Type B pancreatic cell (in vitro differentiated cells): ENCODE data around the gene LRRC26. TPM values are rescaled to one million over a fixed set of nuclear protein-coding genes. Genes with fewer than 3 reads are reported as not detected.
A peak's percentile ranks its signal among the peaks of the same experiment; 100 is the strongest.

Experiments used
- DNase-seq: peaks from one replicate; pipeline ENCODE4 v3.0.0; 2021; ENCODE audit warnings: mixed read lengths; ENCODE audit not compliant: unreplicated experiment; ENCODE audit errors: extremely low spot score
- H3K27ac Mint-ChIP-seq: 2 replicates; pipeline ENCODE4 v1.8.0; 2021; ENCODE audit warnings: mild to moderate bottlenecking, mixed read lengths
- H3K27me3 Mint-ChIP-seq: 2 replicates; pipeline ENCODE4 v1.8.0; 2021; ENCODE audit warnings: mixed read lengths
- H3K36me3 Mint-ChIP-seq: 2 replicates; pipeline ENCODE4 v1.8.0; 2021; ENCODE audit warnings: mixed read lengths
- H3K4me1 Mint-ChIP-seq: one replicate; pipeline ENCODE4 v1.8.0; 2021; ENCODE audit warnings: mixed read lengths; ENCODE audit not compliant: unreplicated experiment
- H3K4me3 Mint-ChIP-seq: 2 replicates; pipeline ENCODE4 v1.8.0; 2021; ENCODE audit warnings: mild to moderate bottlenecking, mixed read lengths
- H3K9me3 Mint-ChIP-seq: 2 replicates; pipeline ENCODE4 v1.8.0; 2021; ENCODE audit warnings: mixed read lengths
- CTCF ChIP-seq: fragments of 200-600 bp; sonication (generic); conservative IDR thresholded peaks from 2 replicates; pipeline ENCODE4 v1.5.0; 2021; ENCODE audit warnings: antibody characterized with exemption, mild to moderate bottlenecking
- total RNA-seq: library from RNA; stranded (reverse); gene quantifications from 2 replicates; pipeline ENCODE4 v1.2.1, GENCODE V29; 2021; ENCODE audit warnings: low replicate concordance

Gene LRRC26
- total RNA-seq, 1 donor from 2014 or later = 0.77 TPM

GRCh38 chr9:137191691-137192447 lies 22.0 kb upstream of the LRRC26 start:
- TF ChIP-seq CTCF = no peak
- no peak overlapping the region for H3K27ac Mint-ChIP-seq
- H3K4me3 Mint-ChIP-seq = no peak overlapping the region
- H3K36me3 Mint-ChIP-seq = no peaks in the 10 kb centered on the region
- DNase-seq = no peak
- no peaks in the 10 kb centered on the region for H3K27me3 Mint-ChIP-seq
- H3K9me3 Mint-ChIP-seq = no peaks in the 10 kb centered on the region
- peaks cover 9% of the 10 kb centered on the region for H3K4me1 Mint-ChIP-seq

- Mint-ChIP-seq H3K9me3 (no peaks in the 10 kb centered on the region), H3K27me3 (no peaks in the 10 kb centered on the region), H3K4me1 (peaks cover 12% of the 10 kb centered on the region), H3K36me3 (no peaks in the 10 kb centered on the region), H3K4me3 (peak overlapping the region; percentile 83), H3K27ac (peak overlapping the region; percentile 99)
- TF ChIP-seq CTCF = no peak
- DNase-seq = no peak
Measured at GRCh38 chr9:137191245-137191644, 21.4 kb upstream of the LRRC26 start.

DNA sequence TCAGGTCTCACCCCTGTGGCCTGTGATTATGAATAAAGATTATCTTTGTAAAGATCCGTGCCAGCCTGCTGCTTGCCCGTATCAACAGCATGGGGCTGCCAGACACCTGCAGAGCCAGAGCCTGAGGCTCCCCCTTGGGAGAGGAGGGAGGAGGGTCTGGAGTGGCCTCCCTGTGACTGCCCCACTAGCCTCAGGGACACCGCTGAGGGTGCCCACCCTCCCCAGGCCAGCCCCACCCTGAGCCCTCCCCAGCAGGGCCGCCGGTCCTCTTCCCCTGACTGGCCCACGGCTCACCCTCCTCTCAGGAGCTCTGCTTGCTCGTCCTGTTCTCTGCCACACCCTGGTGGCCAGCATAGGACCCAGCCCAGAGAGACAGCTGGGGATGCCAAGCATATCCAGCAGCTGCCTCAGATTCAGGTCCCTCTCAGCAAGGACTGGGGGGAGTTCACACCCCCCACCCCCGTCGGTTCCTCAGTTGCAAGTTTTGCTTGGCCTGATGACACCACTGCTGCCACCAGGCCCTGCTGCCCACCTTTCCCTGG lies 20.5 kb upstream of the LRRC26 start:
- H3K9me3 Mint-ChIP-seq = no peaks in the 10 kb centered on the region
- H3K4me3 Mint-ChIP-seq = peak overlapping the region; percentile 83
- peaks cover 9% of the 10 kb centered on the region for H3K4me1 Mint-ChIP-seq
- no peak for TF ChIP-seq CTCF
- peak overlapping the region; percentile 99 for H3K27ac Mint-ChIP-seq
- no peaks in the 10 kb centered on the region for H3K36me3 Mint-ChIP-seq
- H3K27me3 Mint-ChIP-seq = no peaks in the 10 kb centered on the region
- no peak for DNase-seq

DNA sequence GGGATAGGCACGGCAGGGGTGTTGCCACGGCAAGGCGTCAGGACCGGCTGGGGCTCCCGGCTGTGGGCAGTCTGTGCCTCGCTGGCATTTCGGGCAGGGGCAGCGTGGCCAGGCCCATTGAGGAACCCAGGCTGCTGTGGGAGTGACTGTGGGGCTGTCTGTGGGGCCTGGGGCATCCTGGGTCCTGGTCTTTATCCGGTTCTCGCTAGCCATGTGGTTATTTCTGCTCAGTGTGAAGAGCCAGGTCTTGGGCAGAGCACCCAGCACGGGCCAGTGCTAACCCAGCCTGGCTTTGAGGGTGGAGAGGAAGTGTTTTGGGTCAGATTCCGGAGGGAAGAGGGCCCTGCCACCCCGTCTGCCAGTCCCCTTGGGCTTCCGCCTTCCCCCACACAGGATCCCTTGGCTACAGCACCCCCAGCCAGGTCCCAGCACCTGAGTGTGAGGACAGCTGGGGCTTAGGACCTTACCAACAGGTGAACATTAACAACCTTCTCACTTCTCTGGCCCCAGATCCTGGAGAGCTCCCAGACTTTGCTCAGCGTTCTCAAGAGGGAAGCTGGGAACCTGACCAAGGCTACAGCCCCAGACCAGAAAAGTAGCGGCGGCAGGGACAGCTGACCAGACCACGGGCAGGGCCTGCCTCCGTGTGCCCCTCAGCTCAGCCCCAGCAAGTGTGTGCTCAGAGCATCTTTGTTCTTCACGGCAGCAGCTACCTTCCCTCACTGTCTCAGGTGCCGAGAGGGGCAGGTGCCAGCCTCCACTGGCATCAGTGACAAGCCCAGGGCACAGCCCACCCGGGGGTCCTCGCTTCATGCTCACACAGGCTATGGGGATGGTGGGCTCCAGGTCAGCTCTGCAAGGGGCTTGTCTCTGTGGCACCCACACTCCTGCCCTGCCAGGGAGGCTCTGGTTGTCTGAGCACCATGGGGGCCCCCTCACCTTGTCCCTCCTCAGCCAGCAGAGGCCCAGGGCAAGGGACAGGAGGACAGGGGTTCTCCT lies 19.7 kb upstream of the LRRC26 start:
- DNase-seq = no peak
- TF ChIP-seq CTCF = no peak
- H3K9me3 Mint-ChIP-seq = no peaks in the 10 kb centered on the region
- H3K4me1 Mint-ChIP-seq = peaks cover 5% of the 10 kb centered on the region
- H3K36me3 Mint-ChIP-seq = no peaks in the 10 kb centered on the region
- peak overlapping the region; percentile 99 for H3K27ac Mint-ChIP-seq
- peak overlapping the region; percentile 98 for H3K4me3 Mint-ChIP-seq
- no peaks in the 10 kb centered on the region for H3K27me3 Mint-ChIP-seq

DNA sequence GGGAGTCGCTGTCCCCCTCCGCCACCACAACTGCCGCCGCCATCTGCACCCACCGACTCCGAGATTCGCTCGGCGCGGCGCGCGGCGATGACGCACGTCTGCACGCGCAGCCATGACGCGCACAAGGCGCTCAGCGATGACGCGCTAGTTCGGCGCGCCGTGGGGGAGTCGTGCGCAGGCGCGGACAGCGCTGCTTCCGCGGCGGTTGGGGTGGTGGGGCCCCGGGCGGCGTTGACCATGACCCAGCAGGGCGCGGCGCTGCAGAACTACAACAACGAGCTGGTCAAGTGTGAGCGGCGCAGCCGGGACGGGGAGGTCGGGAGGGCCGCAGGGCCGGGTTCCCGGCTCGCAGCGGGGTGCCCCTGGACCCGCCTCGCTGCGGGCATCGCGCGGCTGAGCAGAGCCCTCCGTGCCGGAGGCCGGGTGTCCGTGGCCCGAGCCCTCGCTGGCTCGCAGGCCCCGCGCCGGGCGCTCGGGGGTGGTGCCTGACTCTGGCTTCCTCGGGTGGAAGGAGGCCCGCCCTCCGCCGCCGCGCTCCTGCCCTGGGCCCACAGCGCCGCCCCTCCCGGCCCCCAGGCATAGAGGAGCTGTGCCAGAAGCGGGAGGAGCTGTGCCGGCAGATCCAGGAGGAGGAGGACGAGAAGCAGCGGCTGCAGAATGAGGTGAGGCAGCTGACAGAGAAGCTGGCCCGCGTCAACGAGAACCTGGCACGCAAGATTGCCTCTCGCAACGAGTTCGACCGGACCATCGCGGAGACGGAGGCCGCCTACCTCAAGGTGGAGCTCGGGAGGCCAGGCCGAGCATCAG lies 18.8 kb upstream of the LRRC26 start, which contains the start of the genes ANAPC2 and SSNA1:
Gene ANAPC2, minus strand, starts transcription at position 71 of the 807 bp plus-strand sequence. Its CDS starts 28 bp downstream, at position 43.
Gene SSNA1, plus strand, starts transcription at position 187 of the 807 bp plus-strand sequence. Its CDS starts 51 bp downstream, at position 238.
- Mint-ChIP-seq H3K27me3 (no peaks in the 10 kb centered on the region), H3K36me3 (no peaks in the 10 kb centered on the region), H3K4me1 (peaks cover 5% of the 10 kb centered on the region), H3K27ac (peak within 1 kb of the TSS; percentile 99), H3K9me3 (no peaks in the 10 kb centered on the region), H3K4me3 (peak within 1 kb of the TSS; percentile 98)
- TF ChIP-seq CTCF = peak; percentile 41
- peak; percentile 97 for DNase-seq
